Measurements from ENCODE around the gene WSB1. TPM values are rescaled to one million over a fixed set of nuclear protein-coding genes. Genes with fewer than 3 reads are reported as not detected.
A peak's percentile ranks its signal among the peaks of the same experiment; 100 is the strongest.

The WSB1 gene
- total RNA-seq, 1 donor from 2014 or later = 270 TPM

DNA sequence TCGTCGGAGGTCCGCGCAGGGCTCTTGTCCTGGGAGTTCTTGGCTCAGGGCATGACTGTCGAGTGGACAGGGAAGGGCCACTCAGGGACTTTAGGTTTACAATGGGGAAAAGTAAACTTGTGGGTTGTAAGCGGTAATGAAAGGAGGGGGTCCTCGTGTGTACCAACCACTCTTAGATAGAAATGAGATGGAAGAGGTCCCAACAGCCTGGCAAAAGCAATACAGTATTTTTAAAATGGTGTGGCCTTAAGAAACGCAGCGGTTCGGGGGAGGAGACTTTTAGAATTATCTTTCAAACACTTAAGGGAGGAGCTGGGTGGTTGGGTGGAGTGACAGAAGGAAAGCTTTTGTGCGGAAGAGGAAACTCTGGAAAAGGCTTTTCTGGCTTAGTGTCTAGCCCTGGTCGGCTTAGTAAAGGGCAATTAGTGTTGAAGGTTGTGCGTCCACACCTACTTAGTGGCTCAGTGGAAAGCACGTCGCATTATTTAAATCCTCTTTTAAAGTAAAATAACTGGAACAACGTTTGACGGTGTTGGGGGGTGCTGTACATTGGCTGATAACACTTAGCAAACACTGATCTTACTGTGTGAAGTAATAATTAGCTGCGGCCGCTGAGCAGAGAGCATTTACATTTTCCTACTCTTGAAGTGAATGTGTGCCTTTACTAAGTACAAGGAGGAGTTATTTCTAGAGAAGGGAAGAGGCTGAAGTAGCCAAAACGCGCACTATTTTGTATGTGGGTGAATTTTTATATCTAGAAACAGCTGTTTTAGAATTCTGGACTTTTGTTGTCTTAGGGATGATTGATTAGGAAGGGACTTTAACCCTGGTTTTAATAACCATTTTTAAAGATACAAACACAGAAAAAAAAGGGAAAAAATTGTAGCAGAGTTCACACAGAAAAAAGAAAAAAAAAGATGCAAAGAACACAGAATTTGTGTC is 1.0 kb downstream of the WSB1 start:
- peaks cover 20% of the 10 kb centered on the region for H3K36me3 Mint-ChIP-seq
- no peaks in the 10 kb centered on the region for H3K27me3 Mint-ChIP-seq
- H3K27ac Mint-ChIP-seq = peak overlapping the region; percentile 99
- peak overlapping the region; percentile 94 for H3K4me3 Mint-ChIP-seq
- H3K9me3 Mint-ChIP-seq = no peaks in the 10 kb centered on the region
- no peak for DNase-seq (ENCODE audit: extremely low spot score, unreplicated experiment)
- H3K4me1 Mint-ChIP-seq (ENCODE audit: unreplicated experiment) = peaks cover 36% of the 10 kb centered on the region
- TF ChIP-seq CTCF (conservative IDR thresholded peaks at IDR 0.05) = no peak

DNA sequence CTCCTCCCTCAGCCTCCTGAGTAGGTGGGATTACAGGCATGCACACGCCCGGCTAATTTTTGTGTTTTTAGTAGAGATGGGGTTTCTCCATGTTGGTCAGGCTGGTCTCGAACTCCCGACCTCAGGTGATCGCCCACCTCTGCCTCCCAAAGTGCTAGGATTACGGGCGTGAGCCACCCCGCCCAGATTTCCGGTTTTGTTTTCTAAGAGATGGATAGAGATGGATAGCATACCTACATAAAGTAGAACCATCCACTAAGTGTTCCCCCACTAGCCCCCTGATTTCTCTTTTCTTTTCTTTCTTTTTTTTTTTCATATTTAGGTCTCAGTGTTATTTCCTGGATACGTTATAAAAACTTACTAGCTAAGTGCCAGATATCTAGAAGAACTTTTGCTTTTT is 2.0 kb downstream of the WSB1 start:
- peak overlapping the region; percentile 99 for H3K27ac Mint-ChIP-seq
- H3K4me1 Mint-ChIP-seq (ENCODE audit: unreplicated experiment) = peaks cover 33% of the 10 kb centered on the region
- DNase-seq (ENCODE audit: extremely low spot score, unreplicated experiment) = no peak
- H3K9me3 Mint-ChIP-seq = no peaks in the 10 kb centered on the region
- peak overlapping the region; percentile 94 for H3K4me3 Mint-ChIP-seq
- H3K27me3 Mint-ChIP-seq = no peaks in the 10 kb centered on the region
- peaks cover 20% of the 10 kb centered on the region for H3K36me3 Mint-ChIP-seq
- TF ChIP-seq CTCF (conservative IDR thresholded peaks at IDR 0.05) = no peak

DNA sequence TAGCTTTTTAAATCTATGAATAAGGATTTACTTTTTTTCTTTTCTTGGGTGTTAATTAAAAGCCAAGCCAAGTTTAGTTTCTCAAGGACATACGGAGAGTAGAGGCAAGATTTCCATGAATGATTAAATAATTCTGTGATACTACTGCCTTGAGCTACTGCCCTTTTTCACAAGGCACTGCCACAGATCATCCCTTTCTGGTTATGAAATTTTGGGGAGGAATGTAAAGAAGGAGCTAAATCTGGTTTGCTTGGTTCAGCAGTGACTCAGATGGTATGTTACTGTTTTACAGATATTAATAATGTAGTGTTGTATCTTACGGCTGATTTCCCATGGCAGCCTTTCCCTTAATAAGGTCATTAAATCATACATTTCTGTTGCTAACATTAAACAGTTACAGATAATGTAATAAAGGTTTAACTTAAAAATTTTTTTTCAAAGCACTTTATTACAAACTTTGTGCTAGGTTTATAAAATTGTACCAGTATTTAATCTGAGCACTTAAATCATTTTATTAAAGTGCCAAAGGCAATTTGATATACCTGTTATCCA is 2.6 kb downstream of the WSB1 start:
- Mint-ChIP-seq H3K27ac (peak overlapping the region; percentile 99), H3K4me3 (peak overlapping the region; percentile 94), H3K36me3 (peaks cover 26% of the 10 kb centered on the region), H3K4me1 (ENCODE audit: unreplicated experiment) (peaks cover 36% of the 10 kb centered on the region), H3K9me3 (no peaks in the 10 kb centered on the region), H3K27me3 (no peaks in the 10 kb centered on the region)
- no peak for TF ChIP-seq CTCF (conservative IDR thresholded peaks at IDR 0.05)
- no peak for DNase-seq (ENCODE audit: extremely low spot score, unreplicated experiment)

DNA sequence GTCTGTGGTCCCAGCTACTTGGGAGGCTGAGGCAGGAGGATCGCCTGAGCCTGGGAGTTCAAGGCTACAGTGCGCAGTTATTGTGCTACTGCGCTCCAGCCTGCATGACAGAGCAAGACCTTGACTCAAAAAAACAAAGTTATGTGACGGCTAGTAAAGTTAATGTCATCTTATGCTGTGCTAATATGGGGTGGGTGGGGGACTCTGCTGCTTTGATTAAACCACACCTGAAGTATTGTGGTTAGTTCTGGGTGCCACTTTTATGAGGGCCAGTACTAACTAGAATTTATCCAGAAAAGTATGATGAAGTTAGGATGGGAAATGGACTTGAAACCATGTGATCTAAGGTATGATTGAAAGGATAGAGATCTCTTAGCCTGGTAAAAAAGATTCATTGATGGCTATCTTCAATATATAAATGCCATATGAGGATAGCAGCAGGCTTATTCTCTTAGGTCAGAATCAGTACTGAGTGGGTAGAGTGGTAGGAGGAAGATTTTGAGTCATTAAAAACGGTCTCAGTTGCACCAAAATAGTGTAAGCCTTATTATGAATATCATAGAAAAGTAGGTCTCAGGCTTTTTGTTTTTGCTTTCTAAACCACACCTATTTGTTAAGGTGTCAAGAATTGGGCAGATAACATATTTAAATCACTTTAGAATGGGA is 5.6 kb downstream of the WSB1 start:
- peak overlapping the region; percentile 44 for H3K27ac Mint-ChIP-seq
- H3K36me3 Mint-ChIP-seq = peaks cover 25% of the 10 kb centered on the region
- no peaks in the 10 kb centered on the region for H3K27me3 Mint-ChIP-seq
- peaks cover 39% of the 10 kb centered on the region for H3K4me1 Mint-ChIP-seq (ENCODE audit: unreplicated experiment)
- H3K9me3 Mint-ChIP-seq = no peaks in the 10 kb centered on the region
- peak overlapping the region; percentile 60 for H3K4me3 Mint-ChIP-seq
- no peak for DNase-seq (ENCODE audit: extremely low spot score, unreplicated experiment)
- no peak for TF ChIP-seq CTCF (conservative IDR thresholded peaks at IDR 0.05)

DNA sequence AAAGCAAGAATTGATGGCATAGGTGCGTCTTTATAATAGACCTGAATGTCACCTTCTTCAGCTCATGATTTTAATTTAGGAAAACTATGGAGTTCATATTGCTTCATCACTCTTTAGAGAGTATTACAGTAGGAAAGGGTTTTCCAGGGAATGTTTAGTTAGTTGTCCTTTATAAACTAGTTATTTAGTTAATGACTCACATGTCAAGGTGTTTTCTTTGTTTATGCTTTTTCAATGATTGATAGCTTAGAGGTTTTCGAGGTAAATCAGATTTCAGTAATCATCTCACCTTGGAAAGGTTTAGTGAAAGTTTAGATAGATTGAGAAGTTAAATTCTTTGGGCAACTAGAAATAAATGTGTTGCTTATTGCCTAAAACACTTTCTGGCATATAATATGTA is 9.8 kb downstream of the WSB1 start:
- peaks cover 21% of the 10 kb centered on the region for H3K36me3 Mint-ChIP-seq
- H3K27ac Mint-ChIP-seq = no peak overlapping the region
- TF ChIP-seq CTCF (conservative IDR thresholded peaks at IDR 0.05) = no peak
- no peak for DNase-seq (ENCODE audit: extremely low spot score, unreplicated experiment)
- H3K4me1 Mint-ChIP-seq (ENCODE audit: unreplicated experiment) = peaks cover 26% of the 10 kb centered on the region
- no peak overlapping the region for H3K4me3 Mint-ChIP-seq
- no peaks in the 10 kb centered on the region for H3K27me3 Mint-ChIP-seq
- H3K9me3 Mint-ChIP-seq = no peaks in the 10 kb centered on the region
